Upper lobe of left lung (tissue), 4 donors: ENCODE results near the gene KHSRP.

Source experiments
- CTCF ChIP-seq, 6 experiments: fragments of 450-650 bp in 4 of 6; fragments of 200-600 bp in 2 of 6; sonication (generic) in 2 of 6; IDR thresholded peaks; one replicate each; pipeline ENCODE4 v1.5.1; 2016 to 2019; ENCODE audit warnings: antibody characterized with exemption in 6 of 6
- POLR2AphosphoS5 ChIP-seq, 2 donors: sonication (generic); formaldehyde crosslinking; IDR thresholded peaks; one replicate each; pipeline ENCODE4 v1.5.1; 2017; ENCODE audit warnings: antibody characterized with exemption in 2 of 2

DNA sequence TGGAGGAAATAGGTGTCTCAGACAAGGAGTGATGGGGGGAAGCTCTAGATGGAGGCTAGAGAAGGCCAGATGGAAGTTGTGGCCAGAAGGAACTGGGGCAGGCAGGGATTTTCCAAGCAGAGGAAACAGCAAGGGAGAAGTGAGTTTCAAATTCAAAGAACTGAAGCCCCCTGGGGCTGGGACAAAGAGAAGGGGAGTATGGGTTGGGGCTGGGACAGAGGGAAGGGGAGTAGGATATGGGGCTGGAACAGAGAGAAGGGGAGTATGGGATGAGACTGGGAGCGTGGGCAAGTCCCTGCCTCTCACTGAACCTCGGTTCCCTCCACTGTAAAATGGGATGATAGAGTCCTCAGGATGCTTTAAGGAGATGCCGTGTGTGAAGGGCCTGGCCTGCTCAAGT is 29.8 kb downstream of the KHSRP start:
- TF ChIP-seq CTCF (IDR thresholded peaks at IDR 0.05) (no peak), POLR2AphosphoS5 (IDR thresholded peaks at IDR 0.05) (no peak)
